HepG2 (cell line): ENCODE data around the gene COMMD1. TPM values are rescaled to one million over a fixed set of nuclear protein-coding genes. Genes with fewer than 3 reads are reported as not detected.

Experiments
- ATAC-seq: fragments of 200-7000 bp; cut with Tn5 transposase; 3 replicates; pipeline ENCODE4 v1.9.1; 2020; ENCODE audit warnings: mild to moderate bottlenecking, moderate library complexity
- BruUV-seq: library from RNA; stranded (reverse); fragments of 400-500 nt; replicated peaks from 2 replicates; lab custom pipeline; 2021; lab: Mats Ljungman, UMichigan
- CTCF ChIA-PET: fragments of 300-600 bp; formaldehyde crosslinking; extraction: SDS; loops from one replicate; lab custom pipeline; 2021; ENCODE audit warnings: low total read pairs, inconsistent platforms, low intra/inter-chr PET ratio; lab: Yijun Ruan, JAX
- POLR2A ChIA-PET: fragments of 350-600 bp; sonication (Branson Sonifier 250); formaldehyde crosslinking; loops from one replicate; lab custom pipeline; 2020; ENCODE audit warnings: antibody characterized with exemption, inconsistent platforms; lab: Yijun Ruan, JAX
- DNase-seq: peaks from one replicate; pipeline ENCODE4 v3.0.0-alpha.2; 2015; ENCODE audit warnings: low spot score
- FAIRE-seq: peaks from 3 replicates; lab custom pipeline; 2011; peaks lifted over from hg19 to GRCh38; lab: Jason Lieb, UNC
- H2AFZ ChIP-seq: one replicate; pipeline ENCODE4 v1.6.1; 2011; ENCODE audit warnings: low read length, inconsistent platforms
- H3K27ac ChIP-seq: fragments of 300-600 bp; 3 replicates; pipeline ENCODE4 v1.8.0; 2011; ENCODE audit warnings: mixed run types, mild to moderate bottlenecking, mixed read lengths, low read length, inconsistent platforms; ENCODE audit not compliant: insufficient read depth; ENCODE audit errors: extremely low read length
- H3K27me3 ChIP-seq, 2 experiments: fragments of 200-600 bp in 1 of 2; 2 replicates in 1 of 2; 3 replicates in 1 of 2; pipeline versions ENCODE4 v1.6.0 to v1.8.0; 2011; ENCODE audit warnings: low read length in 2 of 2, mild to moderate bottlenecking in 2 of 2, moderate library complexity in 2 of 2, inconsistent platforms in 1 of 2; ENCODE audit not compliant: insufficient read depth in 2 of 2, control insufficient read depth in 1 of 2
- H3K36me3 ChIP-seq, 2 experiments: fragments of 200-600 bp in 1 of 2; replicated peaks in 1 of 2; 2 replicates in 1 of 2; 3 replicates in 1 of 2; pipeline versions ENCODE4 v1.5.1 to v1.8.0; 2011; ENCODE audit warnings: low read length in 2 of 2, inconsistent platforms in 1 of 2; ENCODE audit not compliant: insufficient read depth in 2 of 2, control insufficient read depth in 1 of 2
- H3K4me1 ChIP-seq: 2 replicates; pipeline ENCODE4 v1.5.1; 2012; ENCODE audit warnings: low read length, inconsistent platforms; ENCODE audit not compliant: insufficient read depth
- H3K4me2 ChIP-seq: 2 replicates; pipeline ENCODE4 v1.6.0; 2011; ENCODE audit warnings: low read depth, low read length, inconsistent platforms
- H3K4me3 ChIP-seq, 3 experiments: fragments of 200-600 bp in 1 of 3; sonication (generic), shearing (Covaris generic) in 1 of 3; replicated peaks in 1 of 3; 2 replicates each; pipeline ENCODE4 v1.5.1; 2011 to 2016; ENCODE audit warnings: low read length in 3 of 3, inconsistent platforms in 2 of 3, low read depth in 2 of 3, mild to moderate bottlenecking in 2 of 3, control low read depth in 1 of 3, mixed read lengths in 1 of 3; ENCODE audit not compliant: insufficient read depth in 1 of 3
- H3K79me2 ChIP-seq: one replicate; pipeline ENCODE4 v1.6.1; 2011; ENCODE audit warnings: low read length, inconsistent platforms; ENCODE audit not compliant: insufficient read depth
- H3K9ac ChIP-seq: 2 replicates; pipeline ENCODE4 v1.6.0; 2011; ENCODE audit warnings: mild to moderate bottlenecking, low read depth, low read length, inconsistent platforms; ENCODE audit not compliant: insufficient read depth
- H3K9me3 ChIP-seq: 2 replicates; pipeline ENCODE4 v1.5.1; 2012; ENCODE audit warnings: mild to moderate bottlenecking, low read length
- H4K20me1 ChIP-seq: 2 replicates; pipeline ENCODE4 v1.6.0; 2011; ENCODE audit warnings: inconsistent platforms, mild to moderate bottlenecking, low read length, moderate library complexity; ENCODE audit not compliant: insufficient read depth
- ATRX ChIP-seq: sonication (generic); formaldehyde crosslinking; IDR thresholded peaks from 2 replicates; pipeline ENCODE4 v1.4.0; 2020; ENCODE audit warnings: missing genetic modification reagents, borderline replicate concordance
- DNMT1 ChIP-seq: sonication (generic); formaldehyde crosslinking; IDR thresholded peaks from 2 replicates; pipeline ENCODE4 v1.5.1; 2020; ENCODE audit warnings: mild to moderate bottlenecking, missing genetic modification reagents
- FOXP1 ChIP-seq, 2 experiments: fragments of 450-650 bp in 1 of 2; IDR thresholded peaks; 2 replicates each; pipeline ENCODE4 v1.6.1; 2017 to 2018; ENCODE audit warnings: antibody characterized with exemption in 1 of 2
- RARA ChIP-seq: IDR thresholded peaks from 2 replicates; pipeline ENCODE4 v1.6.1; 2016; ENCODE audit warnings: missing genetic modification reagents, missing compliant biosample characterization
- SIX1 ChIP-seq: sonication (generic); formaldehyde crosslinking; IDR thresholded peaks from 2 replicates; pipeline ENCODE4 v1.4.0; 2020; ENCODE audit warnings: missing genetic modification reagents, borderline replicate concordance
- ZKSCAN8 ChIP-seq: IDR thresholded peaks from 2 replicates; pipeline ENCODE4 v1.6.1; 2016; ENCODE audit warnings: borderline replicate concordance, missing genetic modification reagents, missing compliant biosample characterization
- ZMYM3 ChIP-seq: sonication (generic); formaldehyde crosslinking; IDR thresholded peaks from 2 replicates; pipeline ENCODE4 v1.5.1; 2020; ENCODE audit warnings: mild to moderate bottlenecking, missing genetic modification reagents
- ZNF552 ChIP-seq: sonication (generic); formaldehyde crosslinking; IDR thresholded peaks from 2 replicates; pipeline ENCODE4 v1.9.0; 2022; ENCODE audit warnings: missing genetic modification reagents, mild to moderate bottlenecking, borderline replicate concordance
- ZNF569 ChIP-seq: sonication (generic); formaldehyde crosslinking; IDR thresholded peaks from 2 replicates; pipeline ENCODE4 v1.5.0; 2020; ENCODE audit warnings: mild to moderate bottlenecking, missing genetic modification reagents, moderate library complexity, borderline replicate concordance
- ZSCAN25 ChIP-seq: sonication (generic); formaldehyde crosslinking; IDR thresholded peaks from 2 replicates; pipeline ENCODE4 v1.8.0; 2022; ENCODE audit warnings: mild to moderate bottlenecking, missing genetic modification reagents
- WGBS: methylation state at CpG from one replicate; pipeline ENCODE4 v1.1.6; 2017; ENCODE audit warnings: low lambda C conversion rate; 5-methylcytosine and 5-hydroxymethylcytosine counted together
- in situ Hi-C: cut with HindIII; loops from 2 replicates; pipeline ENCODE4 v1.10.0; 2017; ENCODE audit warnings: low pct_unique_long_range_greater_than_20kb; ENCODE audit not compliant: extremely low pct_ligation_motif_present
- intact Hi-C: fragments of 100-400 bp; cut with micrococcal nuclease; formaldehyde crosslinking; loops from one replicate; pipeline ENCODE4 v1.10.0; 2022; ENCODE audit not compliant: unreplicated experiment
- polyA plus RNA-seq, 8 experiments: library from polyadenylated mRNA; depleted of rRNA in 3 of 8; stranded (reverse) in 7 of 8; unstranded in 1 of 8; fragments of >200 nt; fragmentation: Illumina TruSeq in 4 of 8; extraction: Trizol in 4 of 8; gene quantifications; 2 replicates each; pipeline versions ENCODE4 v1.2.1 to v1.2.3, GENCODE V29; 2011 to 2016; ENCODE audit warnings: low read depth in 4 of 8, missing spikeins in 1 of 8, mixed read lengths in 1 of 8; ENCODE audit not compliant: insufficient read depth in 1 of 8
- total RNA-seq, 5 experiments: library from RNA; depleted of rRNA; stranded (reverse); fragments of >200 nt; fragmentation: Illumina TruSeq; extraction: Trizol; gene quantifications; 2 replicates each; pipeline ENCODE4 v1.2.3, GENCODE V29; 2016; ENCODE audit warnings: low read depth in 1 of 5
- TF ChIP-seq, protein P1 (sequence below): sonication (generic); formaldehyde crosslinking; IDR thresholded peaks from 2 replicates; pipeline ENCODE4 v1.5.0; 2020; ENCODE audit warnings: missing genetic modification reagents, mild to moderate bottlenecking, borderline replicate concordance
- TF ChIP-seq, protein P2 (sequence below): sonication (generic); formaldehyde crosslinking; conservative IDR thresholded peaks from 2 replicates; pipeline ENCODE4 v1.8.1; 2023; ENCODE audit warnings: missing genetic modification reagents

COMMD1 gene
- total and polyA plus RNA-seq, 2 of the 13 experiments (the other 11 are each of a cell fraction or from before 2014, with no cell fraction given), result 25.7 to 105 TPM

- Histone ChIP-seq H3K4me1 (peaks cover 10% of the 10 kb centered on the region), H2AFZ (no peak overlapping the region), H3K9me3 (no peaks in the 10 kb centered on the region), H3K27me3 (no peaks in the 10 kb centered on the region), H4K20me1 (no peaks in the 10 kb centered on the region), H3K4me3 (no peak overlapping the region), H3K27ac (no peak overlapping the region), H3K9ac (no peak overlapping the region), H3K4me2 (no peak overlapping the region), H3K79me2 (no peaks in the 10 kb centered on the region), H3K36me3 (no peaks in the 10 kb centered on the region)
- in situ Hi-C loops (no loop called here), intact Hi-C loops (no loop called here)
- no TSS peak for BruUV-seq
- DNase-seq (no peak), FAIRE-seq (no peak), ATAC-seq (peak; percentile 60)
- WGBS, result 45% methylated on average over 3 of the region's 3 CpGs
- POLR2A ChIA-PET, result no interaction called here
- CTCF ChIA-PET, result no interaction called here
- TF ChIP-seq RARA (CRISPR knock-in tag) (no peak), ZNF552 (CRISPR knock-in tag) (no peak), ZNF569 (no peak), ATRX (CRISPR knock-in tag) (no peak), DNMT1 (CRISPR knock-in tag) (no peak), SIX1 (CRISPR knock-in tag) (no peak), ZMYM3 (CRISPR knock-in tag) (no peak), ZKSCAN8 (CRISPR knock-in tag) (no peak), ZSCAN25 (no peak), FOXP1 (IDR thresholded peaks at IDR 0.05) (no peak), FOXP1 (CRISPR knock-in tag; IDR thresholded peaks at IDR 0.05) (no peak)
- TF ChIP-seq, protein P1, sequence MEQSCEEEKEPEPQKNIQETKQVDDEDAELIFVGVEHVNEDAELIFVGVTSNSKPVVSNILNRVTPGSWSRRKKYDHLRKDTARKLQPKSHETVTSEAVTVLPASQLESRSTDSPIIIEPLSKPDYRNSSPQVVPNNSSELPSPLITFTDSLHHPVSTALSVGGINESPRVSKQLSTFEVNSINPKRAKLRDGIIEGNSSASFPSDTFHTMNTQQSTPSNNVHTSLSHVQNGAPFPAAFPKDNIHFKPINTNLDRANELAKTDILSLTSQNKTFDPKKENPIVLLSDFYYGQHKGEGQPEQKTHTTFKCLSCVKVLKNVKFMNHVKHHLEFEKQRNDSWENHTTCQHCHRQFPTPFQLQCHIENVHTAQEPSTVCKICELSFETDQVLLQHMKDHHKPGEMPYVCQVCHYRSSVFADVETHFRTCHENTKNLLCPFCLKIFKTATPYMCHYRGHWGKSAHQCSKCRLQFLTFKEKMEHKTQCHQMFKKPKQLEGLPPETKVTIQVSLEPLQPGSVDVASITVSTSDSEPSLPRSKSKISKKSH (CRISPR knock-in tag), result no peak
- TF ChIP-seq, protein P2, sequence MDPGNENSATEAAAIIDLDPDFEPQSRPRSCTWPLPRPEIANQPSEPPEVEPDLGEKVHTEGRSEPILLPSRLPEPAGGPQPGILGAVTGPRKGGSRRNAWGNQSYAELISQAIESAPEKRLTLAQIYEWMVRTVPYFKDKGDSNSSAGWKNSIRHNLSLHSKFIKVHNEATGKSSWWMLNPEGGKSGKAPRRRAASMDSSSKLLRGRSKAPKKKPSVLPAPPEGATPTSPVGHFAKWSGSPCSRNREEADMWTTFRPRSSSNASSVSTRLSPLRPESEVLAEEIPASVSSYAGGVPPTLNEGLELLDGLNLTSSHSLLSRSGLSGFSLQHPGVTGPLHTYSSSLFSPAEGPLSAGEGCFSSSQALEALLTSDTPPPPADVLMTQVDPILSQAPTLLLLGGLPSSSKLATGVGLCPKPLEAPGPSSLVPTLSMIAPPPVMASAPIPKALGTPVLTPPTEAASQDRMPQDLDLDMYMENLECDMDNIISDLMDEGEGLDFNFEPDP (CRISPR knock-in tag), result no peak
Measured at GRCh38 chr2:62152000-62152399, 246.5 kb downstream of the COMMD1 start.
